KOPT-K1 (cell line): ENCODE data around the gene CAP2.

Experiments used
- H3K27ac ChIP-seq: fragments of 200-600 bp; sonication (generic); 2 replicates; pipeline ENCODE4 v1.5.1; 2016; ENCODE audit warnings: antibody characterized with exemption, mild to moderate bottlenecking, low read depth, low read length; ENCODE audit not compliant: poor library complexity, severe bottlenecking
- H3K36me3 ChIP-seq: fragments of 200-600 bp; sonication (generic); 2 replicates; pipeline ENCODE4 v1.5.1; 2017; ENCODE audit warnings: antibody characterized with exemption, mild to moderate bottlenecking, low read length, moderate library complexity; ENCODE audit not compliant: insufficient read depth
- H3K9me3 ChIP-seq: fragments of 200-600 bp; sonication (generic); 2 replicates; pipeline ENCODE4 v1.5.1; 2017; ENCODE audit warnings: antibody characterized with exemption, low read length, mild to moderate bottlenecking; ENCODE audit not compliant: insufficient read depth, poor library complexity, severe bottlenecking

The CAP2 gene

GRCh38 chr6:17600527-17601385 is 207.4 kb downstream of the CAP2 start:
- Histone ChIP-seq H3K27ac (peak overlapping the region; percentile 79), H3K9me3 (no peaks in the 10 kb centered on the region), H3K36me3 (peaks cover 9% of the 10 kb centered on the region; the same call in 1 of the 2 replicates)

GRCh38 chr6:17601386-17601703 is 207.9 kb downstream of the CAP2 start:
- peak overlapping the region; percentile 79 for H3K27ac ChIP-seq
- peaks cover 10% of the 10 kb centered on the region for H3K36me3 ChIP-seq
- no peaks in the 10 kb centered on the region for H3K9me3 ChIP-seq

GRCh38 chr6:17602888-17603287 is 209.5 kb downstream of the CAP2 start:
- no peak overlapping the region for H3K27ac ChIP-seq
- no peaks in the 10 kb centered on the region for H3K9me3 ChIP-seq
- peaks cover 19% of the 10 kb centered on the region for H3K36me3 ChIP-seq

- Histone ChIP-seq H3K36me3 (peaks cover 38% of the 10 kb centered on the region), H3K9me3 (no peaks in the 10 kb centered on the region), H3K27ac (no peak overlapping the region)
Measured at GRCh38 chr6:17606606-17607005, 213.2 kb downstream of the CAP2 start.
